ENCODE data around the gene ITFG1. TPM values are rescaled to one million over a fixed set of nuclear protein-coding genes. Genes with fewer than 3 reads are reported as not detected.

ITFG1 gene
- total RNA-seq (2016; rRNA removed; fragmentation: Illumina TruSeq; extraction: Trizol) (43.7 and 74.5 TPM in 2 replicates), polyA plus RNA-seq (2011; rRNA removed) (129 and 150 TPM in 2 replicates), polyA minus RNA-seq (2011; rRNA and poly(A)+ RNA removed; ENCODE audit: low replicate concordance) (21.2 and 34.6 TPM in 2 replicates), Bru-seq, nascent RNA (percentile 76 among the genes with signal in this experiment), BruChase-seq, experiment 1, labeled RNA remaining after a 6-hour chase (percentile 62 among the genes with signal in this experiment), BruChase-seq, experiment 2, labeled RNA remaining after a 2-hour chase (percentile 69 among the genes with signal in this experiment)
- 10.6 and 11.3 TPM in 2 replicates for total RNA-seq (2016; cell fraction: cytosol; rRNA removed; fragmentation: Illumina TruSeq; extraction: Trizol; ENCODE audit: low read depth)
- total RNA-seq (2016; cell fraction: insoluble cytoplasmic fraction; rRNA removed; fragmentation: Illumina TruSeq; extraction: Trizol): 41.6 and 78.2 TPM in 2 replicates
- total RNA-seq (2016; cell fraction: membrane; rRNA removed; fragmentation: Illumina TruSeq; extraction: Trizol): 28.3 and 33.2 TPM in 2 replicates
- total RNA-seq (2016; cell fraction: nucleus; rRNA removed; fragmentation: Illumina TruSeq; extraction: Trizol): 99.8 and 112 TPM in 2 replicates
- polyA plus RNA-seq (2011; cell fraction: cytosol; rRNA removed): 61.2 and 97.7 TPM in 2 replicates
- 18.9 and 25.5 TPM in 2 replicates for polyA plus RNA-seq (2011; cell fraction: nucleus; rRNA removed)
- polyA plus RNA-seq (2012): 74.2 and 93.9 TPM in 2 replicates
- polyA plus RNA-seq (2016; cell fraction: cytosol; fragmentation: Illumina TruSeq; extraction: Trizol; ENCODE audit: low read depth): 14.2 and 16.6 TPM in 2 replicates
- polyA plus RNA-seq (2016; cell fraction: insoluble cytoplasmic fraction; fragmentation: Illumina TruSeq; extraction: Trizol; ENCODE audit: low read depth): 46.8 and 47.5 TPM in 2 replicates
- polyA plus RNA-seq (2016; cell fraction: membrane; fragmentation: Illumina TruSeq; extraction: Trizol; ENCODE audit: low read depth): 26.3 and 29.6 TPM in 2 replicates
- polyA plus RNA-seq (2016; cell fraction: nucleus; fragmentation: Illumina TruSeq; extraction: Trizol; ENCODE audit: insufficient read depth, low read depth): 109 and 116 TPM in 2 replicates
- 38.5 and 42.1 TPM in 2 replicates for polyA minus RNA-seq (2011; cell fraction: cytosol; rRNA and poly(A)+ RNA removed)
- 93.2 and 115 TPM in 2 replicates for polyA minus RNA-seq (2011; cell fraction: nucleus; rRNA and poly(A)+ RNA removed)
- long read RNA-seq, experiment 1, transcript ITFG1-201 (18 exons, 3,400 nt): major isoform, 103 of 135 reads
- long read RNA-seq, experiment 1, partial matches to known transcripts: 11 of 135 reads
- long read RNA-seq, experiment 1, other reads (novel, unspliced or antisense): 21 of 135 reads
- long read RNA-seq, experiment 2, transcript ITFG1-201 (18 exons, 3,400 nt): major isoform, 43 of 97 reads
- long read RNA-seq, experiment 2, partial matches to known transcripts: 19 of 97 reads
- long read RNA-seq, experiment 2, other reads (novel, unspliced or antisense): 32 of 97 reads

- Histone ChIP-seq H3K79me2 (ENCODE audit: insufficient read depth, low read length) (peaks cover 41% of the 10 kb centered on the region), H3K4me1 (ENCODE audit: insufficient read depth, low read length) (peaks cover 65% of the 10 kb centered on the region), H3K27ac (ENCODE audit: extremely low read length, insufficient read depth, low read length) (peak within 1 kb of the TSS; percentile 99), H3K4me2 (ENCODE audit: low read depth, low read length) (peak within 1 kb of the TSS; percentile 85), H3K9me3 (ENCODE audit: low read length) (no peaks in the 10 kb centered on the region), H4K20me1 (ENCODE audit: insufficient read depth, low read length) (no peaks in the 10 kb centered on the region), H2AFZ (ENCODE audit: low read length) (peak within 1 kb of the TSS; percentile 34), H3K36me3 (replicated peaks in 1 of 2; ENCODE audit: control insufficient read depth in 1 of 2, insufficient read depth in 2 of 2, low read length in 2 of 2) (peaks cover 0 to 9% of the 10 kb centered on the region in 2 experiments; a peak in 2 of 5 replicates), H3K9ac (ENCODE audit: insufficient read depth, low read depth, low read length) (peak within 1 kb of the TSS; percentile 92), H3K4me3 (replicated peaks in 1 of 3; ENCODE audit: insufficient read depth in 1 of 3, low read depth in 2 of 3, low read length in 3 of 3) (peak within 1 kb of the TSS; percentile 82 to 100 (median 99)), H3K27me3 (ENCODE audit: control insufficient read depth in 1 of 2, insufficient read depth in 2 of 2, low read length in 2 of 2) (no peaks in the 10 kb centered on the region; a peak in 1 of 5 replicates)
- 2% methylated on average over 29 of the region's 82 CpGs for WGBS (ENCODE audit: low lambda C conversion rate)
- DNase-seq (ENCODE audit: low spot score) (peak; percentile 92), ATAC-seq (peak; percentile 89), FAIRE-seq (no peak)
- CTCF ChIA-PET (ENCODE audit: low intra/inter-chr PET ratio, low total read pairs): no interaction called here
- in situ Hi-C loops (cut with HindIII; ENCODE audit: extremely low pct_ligation_motif_present, low pct_unique_long_range_greater_than_20kb) (no loop called here), intact Hi-C loops (cut with micrococcal nuclease; ENCODE audit: unreplicated experiment) (loop anchor here (2.0 to 5.0 kb wide), 2 partner anchors 38 to 319 kb away; partner anchors contain the start of gene NETO2)
- POLR2A ChIA-PET: interaction anchor here (0.8 to 6.2 kb wide), 17 partner anchors 9 to 616 kb away, joined by 3 to 37 read pairs (median 9); no protein-coding TSS in a partner anchor
- no TSS peak for BruUV-seq (replicated peaks)
- TF ChIP-seq, protein P1, sequence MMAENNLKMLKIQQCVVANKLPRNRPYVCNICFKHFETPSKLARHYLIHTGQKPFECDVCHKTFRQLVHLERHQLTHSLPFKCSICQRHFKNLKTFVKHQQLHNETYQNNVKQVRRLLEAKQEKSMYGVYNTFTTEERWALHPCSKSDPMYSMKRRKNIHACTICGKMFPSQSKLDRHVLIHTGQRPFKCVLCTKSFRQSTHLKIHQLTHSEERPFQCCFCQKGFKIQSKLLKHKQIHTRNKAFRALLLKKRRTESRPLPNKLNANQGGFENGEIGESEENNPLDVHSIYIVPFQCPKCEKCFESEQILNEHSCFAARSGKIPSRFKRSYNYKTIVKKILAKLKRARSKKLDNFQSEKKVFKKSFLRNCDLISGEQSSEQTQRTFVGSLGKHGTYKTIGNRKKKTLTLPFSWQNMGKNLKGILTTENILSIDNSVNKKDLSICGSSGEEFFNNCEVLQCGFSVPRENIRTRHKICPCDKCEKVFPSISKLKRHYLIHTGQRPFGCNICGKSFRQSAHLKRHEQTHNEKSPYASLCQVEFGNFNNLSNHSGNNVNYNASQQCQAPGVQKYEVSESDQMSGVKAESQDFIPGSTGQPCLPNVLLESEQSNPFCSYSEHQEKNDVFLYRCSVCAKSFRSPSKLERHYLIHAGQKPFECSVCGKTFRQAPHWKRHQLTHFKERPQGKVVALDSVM (CRISPR knock-in tag; IDR thresholded peaks at IDR 0.05): peak; percentile 74
- TF ChIP-seq HMG20B (CRISPR knock-in tag; conservative IDR thresholded peaks at IDR 0.05) (0 out of 2 replicates have a peak, but pooled peaks have one; percentile 11), MEIS2 (CRISPR knock-in tag; IDR thresholded peaks at IDR 0.05) (peak; percentile 88), ZNF773 (CRISPR knock-in tag; IDR thresholded peaks at IDR 0.05; ENCODE audit: borderline replicate concordance) (peak; percentile 83; the same call in 1 of the 2 replicates), ZNF776 (CRISPR knock-in tag; IDR thresholded peaks at IDR 0.05) (no peak), BCL3 (CRISPR knock-in tag; IDR thresholded peaks at IDR 0.05) (peak; percentile 70; the same call in 1 of the 2 replicates), ZNF510 (CRISPR knock-in tag; IDR thresholded peaks at IDR 0.05; ENCODE audit: low read depth) (peak; percentile 90), SOX6 (IDR thresholded peaks at IDR 0.05) (no peak), SOX6 (CRISPR knock-in tag; IDR thresholded peaks at IDR 0.05) (peak; percentile 49; the same call in 1 of the 2 replicates), ZNF841 (CRISPR knock-in tag; IDR thresholded peaks at IDR 0.05; ENCODE audit: borderline replicate concordance) (no peak), NBN (conservative IDR thresholded peaks at IDR 0.05) (no peak)
- TF ChIP-seq, protein P2, sequence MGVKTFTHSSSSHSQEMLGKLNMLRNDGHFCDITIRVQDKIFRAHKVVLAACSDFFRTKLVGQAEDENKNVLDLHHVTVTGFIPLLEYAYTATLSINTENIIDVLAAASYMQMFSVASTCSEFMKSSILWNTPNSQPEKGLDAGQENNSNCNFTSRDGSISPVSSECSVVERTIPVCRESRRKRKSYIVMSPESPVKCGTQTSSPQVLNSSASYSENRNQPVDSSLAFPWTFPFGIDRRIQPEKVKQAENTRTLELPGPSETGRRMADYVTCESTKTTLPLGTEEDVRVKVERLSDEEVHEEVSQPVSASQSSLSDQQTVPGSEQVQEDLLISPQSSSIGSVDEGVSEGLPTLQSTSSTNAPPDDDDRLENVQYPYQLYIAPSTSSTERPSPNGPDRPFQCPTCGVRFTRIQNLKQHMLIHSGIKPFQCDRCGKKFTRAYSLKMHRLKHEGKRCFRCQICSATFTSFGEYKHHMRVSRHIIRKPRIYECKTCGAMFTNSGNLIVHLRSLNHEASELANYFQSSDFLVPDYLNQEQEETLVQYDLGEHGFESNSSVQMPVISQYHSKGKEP (CRISPR knock-in tag; IDR thresholded peaks at IDR 0.05): no peak
Observed at GRCh38 chr16:47460711-47461597, at the start of gene ITFG1, which contains the start of gene PHKB. Gene ITFG1, minus strand, starts transcription at chr16:47461063. Its CDS starts 18 bp downstream, at chr16:47461045. Gene PHKB, plus strand, starts transcription at chr16:47461331. Its CDS starts 20 bp downstream, at chr16:47461351.

All from HepG2 (cell line).